Endothelial cell of umbilical vein (primary cell): ENCODE measurements around the gene COMMD2. TPM values are rescaled to one million over a fixed set of nuclear protein-coding genes. Genes with fewer than 3 reads are reported as not detected.

Experiments
- BruUV-seq: library from RNA; stranded (reverse); fragments of 400-500 nt; replicated peaks from 2 replicates; lab custom pipeline; 2021; lab: Mats Ljungman, UMichigan
- CTCF ChIA-PET: fragments of 300-600, 350-600 bp; sonication (Branson Sonifier 250); formaldehyde crosslinking; loops from one replicate; lab custom pipeline; 2021; ENCODE audit warnings: antibody characterized with exemption, inconsistent platforms; lab: Charles Lee
- POLR2A ChIA-PET: fragments of 300-600, 350-600 bp; sonication (Branson Sonifier 250); formaldehyde crosslinking; loops from one replicate; lab custom pipeline; 2021; ENCODE audit warnings: antibody characterized with exemption, inconsistent platforms; lab: Charles Lee
- DNase-seq: peaks from one replicate; pipeline ENCODE4 v3.0.0-alpha.2; 2011; ENCODE audit warnings: low read depth, low spot score
- FAIRE-seq: peaks from 2 replicates; lab custom pipeline; 2011; peaks lifted over from hg19 to GRCh38; lab: Jason Lieb, UNC
- H2AFZ ChIP-seq: 2 replicates; pipeline ENCODE4 v1.6.0; 2012; ENCODE audit warnings: low read depth, low read length, control low read depth, inconsistent platforms
- H3K27ac ChIP-seq: 2 replicates; pipeline ENCODE4 v1.5.1; 2011; ENCODE audit warnings: low read depth, mild to moderate bottlenecking, control low read depth, low read length, moderate library complexity; ENCODE audit not compliant: insufficient read depth
- H3K27me3 ChIP-seq, 2 experiments: 2 replicates each; pipeline versions ENCODE4 v1.6.0 to v1.6.1; 2011; ENCODE audit warnings: low read length in 2 of 2, mixed read lengths in 1 of 2; ENCODE audit not compliant: control insufficient read depth in 2 of 2, insufficient read depth in 2 of 2
- H3K36me3 ChIP-seq, 2 experiments: 2 replicates in 1 of 2; 3 replicates in 1 of 2; pipeline ENCODE4 v1.5.1; 2011; ENCODE audit warnings: low read length in 2 of 2, mild to moderate bottlenecking in 1 of 2, moderate library complexity in 1 of 2; ENCODE audit not compliant: control insufficient read depth in 2 of 2, insufficient read depth in 2 of 2; ENCODE audit errors: extremely low read depth in 1 of 2
- H3K4me1 ChIP-seq: 3 replicates; pipeline ENCODE4 v1.5.1; 2011; ENCODE audit warnings: mild to moderate bottlenecking, low read length; ENCODE audit not compliant: control insufficient read depth, insufficient read depth; ENCODE audit errors: extremely low read depth
- H3K4me2 ChIP-seq: 2 replicates; pipeline ENCODE4 v1.6.1; 2011; ENCODE audit warnings: low read length, control low read depth, mixed read lengths; ENCODE audit not compliant: insufficient read depth
- H3K4me3 ChIP-seq, 3 experiments: fragments of 200-600 bp in 1 of 3; sonication (generic), shearing (Covaris generic) in 1 of 3; replicated peaks in 1 of 3; 2 replicates each; pipeline ENCODE4 v1.5.1; 2011 to 2016; ENCODE audit warnings: control low read depth in 3 of 3, low read length in 3 of 3, mild to moderate bottlenecking in 2 of 3, inconsistent platforms in 1 of 3, low read depth in 1 of 3, moderate library complexity in 1 of 3; ENCODE audit not compliant: insufficient read depth in 1 of 3
- H3K79me2 ChIP-seq: 2 replicates; pipeline ENCODE4 v1.6.0; 2012; ENCODE audit warnings: low read length, inconsistent platforms; ENCODE audit not compliant: control insufficient read depth, insufficient read depth
- H3K9ac ChIP-seq: replicated peaks from 2 replicates; pipeline ENCODE3; 2011; ENCODE audit warnings: low read length, control low read depth; ENCODE audit not compliant: insufficient read depth; ENCODE audit errors: extremely low read depth
- H3K9me1 ChIP-seq: replicated peaks from 3 replicates; pipeline ENCODE4 v1.6.0; 2011; ENCODE audit warnings: mild to moderate bottlenecking, low read length; ENCODE audit not compliant: control insufficient read depth, insufficient read depth; ENCODE audit errors: extremely low read depth
- H3K9me3 ChIP-seq: replicated peaks from 2 replicates; pipeline ENCODE4 v1.5.1; 2012; ENCODE audit warnings: low read length, inconsistent platforms; ENCODE audit not compliant: control insufficient read depth, insufficient read depth
- H4K20me1 ChIP-seq: replicated peaks from 2 replicates; pipeline ENCODE3; 2011; ENCODE audit warnings: mild to moderate bottlenecking, low read length; ENCODE audit not compliant: control insufficient read depth, insufficient read depth; ENCODE audit errors: extremely low read depth
- CTCF ChIP-seq, 2 donors: IDR thresholded peaks; 1 replicate in 1 of 2; 2 replicates in 1 of 2; pipeline ENCODE4 v1.5.1; 2011; ENCODE audit warnings: low read length in 2 of 2, mild to moderate bottlenecking in 2 of 2, moderate library complexity in 2 of 2, control low read depth in 1 of 2, inconsistent platforms in 1 of 2, low read depth in 1 of 2; ENCODE audit not compliant: insufficient read depth in 1 of 2; ENCODE audit errors: extremely low read depth in 1 of 2
- EZH2 ChIP-seq: IDR thresholded peaks from 2 replicates; pipeline ENCODE4 v1.6.1; 2012; ENCODE audit warnings: borderline replicate concordance, low read depth, mild to moderate bottlenecking, moderate library complexity, low read length, inconsistent platforms; ENCODE audit not compliant: severe bottlenecking
- FOS ChIP-seq: IDR thresholded peaks from 2 replicates; pipeline ENCODE4 v1.6.1; 2011; ENCODE audit warnings: mild to moderate bottlenecking, low read length, moderate library complexity, borderline replicate concordance; ENCODE audit not compliant: insufficient read depth
- GATA2 ChIP-seq: IDR thresholded peaks from 2 replicates; pipeline ENCODE4 v1.7.0; 2011; ENCODE audit warnings: low read depth, mild to moderate bottlenecking, moderate library complexity, mixed read lengths, low read length; ENCODE audit not compliant: insufficient read length, insufficient read depth
- JUN ChIP-seq: IDR thresholded peaks from 2 replicates; pipeline ENCODE4 v1.6.1; 2011; ENCODE audit warnings: borderline replicate concordance, low read depth; ENCODE audit not compliant: insufficient read length, insufficient read depth
- MAX ChIP-seq: IDR thresholded peaks from 2 replicates; pipeline ENCODE4 v1.6.1; 2011; ENCODE audit not compliant: insufficient read depth, insufficient read length
- MYC ChIP-seq: IDR thresholded peaks from one replicate; pipeline ENCODE4 v1.6.1; 2011; ENCODE audit warnings: mild to moderate bottlenecking, low read depth, low read length
- POLR2A ChIP-seq: IDR thresholded peaks from 2 replicates; pipeline ENCODE4 v1.6.1; 2012; ENCODE audit warnings: low read depth, mild to moderate bottlenecking, control low read depth, low read length
- POLR2AphosphoS5 ChIP-seq: IDR thresholded peaks from 2 replicates; pipeline ENCODE4 v1.6.1; 2012; ENCODE audit warnings: low read depth, mild to moderate bottlenecking, control low read depth, low read length, moderate library complexity; ENCODE audit not compliant: insufficient read depth
- dilution Hi-C: fragments of 300-500 bp; cut with MboI; formaldehyde crosslinking; loops from one replicate; pipeline ENCODE4 v1.15.0; 2019; ENCODE audit warnings: low sequenced_read_pairs; ENCODE audit not compliant: extremely low pct_ligation_motif_present
- intact Hi-C: fragments of 100-400 bp; cut with micrococcal nuclease; formaldehyde crosslinking; loops from one replicate; pipeline ENCODE4 v1.10.0; 2022
- polyA plus RNA-seq, 4 experiments: library from polyadenylated mRNA; depleted of rRNA in 3 of 4; stranded (reverse) in 3 of 4; unstranded in 1 of 4; fragments of >200 nt; gene quantifications; 2 replicates each; pipeline versions ENCODE4 v1.2.1 to v1.2.3, GENCODE V29; 2011 to 2012; ENCODE audit warnings: missing spikeins in 1 of 4
- total RNA-seq: library from RNA; stranded (reverse); gene quantifications from 2 replicates; pipeline ENCODE4 v1.2.3, GENCODE V29; 2021

The COMMD2 gene
- total and polyA plus RNA-seq, 2 donors (not counting 3 experiments of a cell fraction or from before 2014, with no cell fraction given): 18.3 to 51.0 TPM

GRCh38 chr3:149705416-149705815 is 46.9 kb downstream of the COMMD2 start:
- H3K9ac ChIP-seq: no peak overlapping the region
- no peak for FAIRE-seq
- H3K36me3 ChIP-seq: no peaks in the 10 kb centered on the region
- CTCF ChIA-PET: interaction anchor here (1.0 to 2.1 kb wide), 7 partner anchors 11 to 175 kb away, joined by 3 to 17 read pairs (median 4); partner anchors contain the start of gene COMMD2
- BruUV-seq: no TSS peak
- H3K27me3 ChIP-seq: no peaks in the 10 kb centered on the region
- no peaks in the 10 kb centered on the region for H3K79me2 ChIP-seq
- H3K4me3 ChIP-seq: no peak overlapping the region
- no peak for TF ChIP-seq GATA2
- no peak for TF ChIP-seq MYC
- TF ChIP-seq JUN: no peak
- no peaks in the 10 kb centered on the region for H3K4me1 ChIP-seq
- no peak overlapping the region for H3K4me2 ChIP-seq
- no peaks in the 10 kb centered on the region for H4K20me1 ChIP-seq
- H3K9me3 ChIP-seq: no peaks in the 10 kb centered on the region
- intact Hi-C loops (no loop called here), dilution Hi-C loops (no loop called here)
- no peaks in the 10 kb centered on the region for H3K9me1 ChIP-seq
- no peak overlapping the region for H2AFZ ChIP-seq
- no peak for DNase-seq
- no peak overlapping the region for H3K27ac ChIP-seq
- POLR2A ChIA-PET: no interaction called here

GRCh38 chr3:149703466-149703865 is 48.8 kb downstream of the COMMD2 start:
- intact Hi-C loops (no loop called here), dilution Hi-C loops (no loop called here)
- no peak overlapping the region for H3K4me3 ChIP-seq
- H2AFZ ChIP-seq: no peak overlapping the region
- TF ChIP-seq CTCF (IDR thresholded peaks at IDR 0.05; ENCODE audit: extremely low read depth in 1 of 2, insufficient read depth in 1 of 2, low read depth in 1 of 2, low read length in 2 of 2) (no peak), MYC (no peak), FOS (no peak), POLR2A (no peak), JUN (no peak), POLR2AphosphoS5 (no peak), EZH2 (no peak), MAX (no peak), GATA2 (no peak)
- H3K27me3 ChIP-seq: no peaks in the 10 kb centered on the region
- H3K4me1 ChIP-seq: no peaks in the 10 kb centered on the region
- H3K4me2 ChIP-seq: no peak overlapping the region
- H4K20me1 ChIP-seq: no peaks in the 10 kb centered on the region
- H3K79me2 ChIP-seq: no peaks in the 10 kb centered on the region
- no peak overlapping the region for H3K9ac ChIP-seq
- DNase-seq: no peak
- ChIA-PET POLR2A (no interaction called here), CTCF (interaction anchor here (0.9 to 2.0 kb wide), 4 partner anchors 10 to 32 kb away, joined by 3 to 5 read pairs (median 5); no protein-coding TSS in a partner anchor)
- no peak overlapping the region for H3K27ac ChIP-seq
- no peaks in the 10 kb centered on the region for H3K9me1 ChIP-seq
- H3K36me3 ChIP-seq: no peaks in the 10 kb centered on the region
- no peaks in the 10 kb centered on the region for H3K9me3 ChIP-seq
- no peak for FAIRE-seq
- no TSS peak for BruUV-seq
